ENCODE data around the gene TRPC4. TPM values are rescaled to one million over a fixed set of nuclear protein-coding genes. Genes with fewer than 3 reads are reported as not detected.

The TRPC4 gene
- total RNA-seq, 1 experiment from 2014 or later, result 8.0 TPM

DNA sequence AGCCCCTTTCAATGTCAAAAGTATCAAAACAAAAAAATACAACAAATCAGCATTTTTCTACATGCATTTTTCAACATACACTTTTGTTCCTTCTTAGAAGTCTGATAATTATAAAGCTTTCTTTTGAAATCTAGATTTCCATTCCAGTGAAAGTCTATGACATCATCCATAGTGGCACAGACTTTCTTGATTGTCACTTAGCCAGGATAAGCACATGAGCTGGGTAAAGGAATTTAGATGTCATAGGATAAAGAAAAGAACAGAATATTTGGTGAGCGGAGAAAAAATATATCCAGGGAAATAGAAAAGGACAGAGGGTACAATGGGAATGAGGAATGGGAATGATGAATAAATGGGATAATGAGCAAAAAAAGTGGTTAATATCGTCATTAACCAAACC, 15.1 kb upstream of the TRPC4 start:
- H3K4me3 Mint-ChIP-seq, result no peak overlapping the region
- no peak for ATAC-seq
- no peak overlapping the region for H3K27ac Mint-ChIP-seq
- ChIA-PET CTCF (interaction anchor here (1.0 kb wide), 1 partner anchor 14 kb away, joined by 3 read pairs; no protein-coding TSS in a partner anchor), POLR2A (no interaction called here)
- TF ChIP-seq, protein P1, sequence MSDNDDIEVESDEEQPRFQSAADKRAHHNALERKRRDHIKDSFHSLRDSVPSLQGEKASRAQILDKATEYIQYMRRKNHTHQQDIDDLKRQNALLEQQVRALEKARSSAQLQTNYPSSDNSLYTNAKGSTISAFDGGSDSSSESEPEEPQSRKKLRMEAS (CRISPR knock-in tag; IDR thresholded peaks at IDR 0.05), result no peak
- TF ChIP-seq, protein P2, sequence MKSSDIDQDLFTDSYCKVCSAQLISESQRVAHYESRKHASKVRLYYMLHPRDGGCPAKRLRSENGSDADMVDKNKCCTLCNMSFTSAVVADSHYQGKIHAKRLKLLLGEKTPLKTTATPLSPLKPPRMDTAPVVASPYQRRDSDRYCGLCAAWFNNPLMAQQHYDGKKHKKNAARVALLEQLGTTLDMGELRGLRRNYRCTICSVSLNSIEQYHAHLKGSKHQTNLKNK (CRISPR knock-in tag; IDR thresholded peaks at IDR 0.05), result no peak
- TF ChIP-seq ZNF671 (CRISPR knock-in tag; IDR thresholded peaks at IDR 0.05) (no peak), EMX1 (CRISPR knock-in tag; IDR thresholded peaks at IDR 0.05) (no peak), TEAD1 (CRISPR knock-in tag; IDR thresholded peaks at IDR 0.05) (no peak), FOXP1 (CRISPR knock-in tag; IDR thresholded peaks at IDR 0.05; ENCODE audit: borderline replicate concordance) (no peak), OVOL2 (CRISPR knock-in tag; IDR thresholded peaks at IDR 0.05; ENCODE audit: borderline replicate concordance) (no peak), ZNF396 (CRISPR knock-in tag; IDR thresholded peaks at IDR 0.05; ENCODE audit: borderline replicate concordance) (no peak), ZNF121 (CRISPR knock-in tag; IDR thresholded peaks at IDR 0.05) (no peak), GRHL2 (CRISPR knock-in tag; IDR thresholded peaks at IDR 0.05; ENCODE audit: insufficient replicate concordance, severe bottlenecking) (no peak), FOXK1 (CRISPR knock-in tag; IDR thresholded peaks at IDR 0.05) (no peak), ZNF263 (CRISPR knock-in tag; IDR thresholded peaks at IDR 0.05; ENCODE audit: low read depth) (no peak), ZNF423 (CRISPR knock-in tag; IDR thresholded peaks at IDR 0.05) (no peak), NFE2L1 (CRISPR knock-in tag; IDR thresholded peaks at IDR 0.05) (no peak)
- TF ChIP-seq, protein P3, sequence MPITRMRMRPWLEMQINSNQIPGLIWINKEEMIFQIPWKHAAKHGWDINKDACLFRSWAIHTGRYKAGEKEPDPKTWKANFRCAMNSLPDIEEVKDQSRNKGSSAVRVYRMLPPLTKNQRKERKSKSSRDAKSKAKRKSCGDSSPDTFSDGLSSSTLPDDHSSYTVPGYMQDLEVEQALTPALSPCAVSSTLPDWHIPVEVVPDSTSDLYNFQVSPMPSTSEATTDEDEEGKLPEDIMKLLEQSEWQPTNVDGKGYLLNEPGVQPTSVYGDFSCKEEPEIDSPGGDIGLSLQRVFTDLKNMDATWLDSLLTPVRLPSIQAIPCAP (CRISPR knock-in tag; IDR thresholded peaks at IDR 0.05), result no peak
- TF ChIP-seq, protein P4, sequence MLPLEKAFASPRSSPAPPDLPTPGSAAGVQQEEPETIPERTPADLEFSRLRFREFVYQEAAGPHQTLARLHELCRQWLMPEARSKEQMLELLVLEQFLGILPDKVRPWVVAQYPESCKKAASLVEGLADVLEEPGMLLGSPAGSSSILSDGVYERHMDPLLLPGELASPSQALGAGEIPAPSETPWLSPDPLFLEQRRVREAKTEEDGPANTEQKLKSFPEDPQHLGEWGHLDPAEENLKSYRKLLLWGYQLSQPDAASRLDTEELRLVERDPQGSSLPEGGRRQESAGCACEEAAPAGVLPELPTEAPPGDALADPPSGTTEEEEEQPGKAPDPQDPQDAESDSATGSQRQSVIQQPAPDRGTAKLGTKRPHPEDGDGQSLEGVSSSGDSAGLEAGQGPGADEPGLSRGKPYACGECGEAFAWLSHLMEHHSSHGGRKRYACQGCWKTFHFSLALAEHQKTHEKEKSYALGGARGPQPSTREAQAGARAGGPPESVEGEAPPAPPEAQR (CRISPR knock-in tag; IDR thresholded peaks at IDR 0.05), result no peak
- TF ChIP-seq, protein P5, sequence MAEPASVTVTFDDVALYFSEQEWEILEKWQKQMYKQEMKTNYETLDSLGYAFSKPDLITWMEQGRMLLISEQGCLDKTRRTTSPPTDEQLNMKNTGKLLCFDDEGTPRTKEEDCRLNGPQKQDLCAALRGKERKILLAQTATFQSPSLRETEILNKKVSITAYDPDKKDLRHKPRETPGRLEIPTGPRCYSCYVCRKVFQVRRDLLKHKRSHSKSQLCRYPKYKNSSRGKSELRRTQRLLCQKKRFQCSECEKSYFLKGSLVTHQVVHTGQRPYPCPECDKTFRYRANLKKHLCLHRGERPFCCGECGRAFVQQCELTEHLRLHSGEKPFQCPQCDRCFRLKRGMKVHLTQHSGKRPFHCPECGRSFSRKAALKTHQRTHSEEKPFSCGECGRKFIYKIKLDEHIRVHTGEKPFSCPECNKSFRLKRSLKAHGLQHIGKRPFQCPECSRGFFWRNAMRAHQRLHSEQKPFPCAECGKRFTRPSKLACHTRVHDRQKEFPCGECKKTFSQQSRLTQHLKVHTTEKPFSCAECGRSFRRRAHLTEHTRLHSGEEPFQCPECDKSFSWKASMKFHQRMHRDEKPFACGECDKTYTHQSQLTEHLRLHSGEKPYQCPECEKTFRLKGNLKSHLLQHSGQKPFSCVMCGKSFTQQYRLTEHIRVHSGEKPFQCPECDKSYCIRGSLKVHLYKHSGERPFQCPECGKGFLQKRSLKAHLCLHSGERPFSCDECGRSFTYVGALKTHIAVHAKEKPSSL (CRISPR knock-in tag; conservative IDR thresholded peaks at IDR 0.05), result no peak
- TF ChIP-seq, protein P6, sequence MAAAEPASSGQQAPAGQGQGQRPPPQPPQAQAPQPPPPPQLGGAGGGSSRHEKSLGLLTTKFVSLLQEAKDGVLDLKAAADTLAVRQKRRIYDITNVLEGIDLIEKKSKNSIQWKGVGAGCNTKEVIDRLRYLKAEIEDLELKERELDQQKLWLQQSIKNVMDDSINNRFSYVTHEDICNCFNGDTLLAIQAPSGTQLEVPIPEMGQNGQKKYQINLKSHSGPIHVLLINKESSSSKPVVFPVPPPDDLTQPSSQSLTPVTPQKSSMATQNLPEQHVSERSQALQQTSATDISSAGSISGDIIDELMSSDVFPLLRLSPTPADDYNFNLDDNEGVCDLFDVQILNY (CRISPR knock-in tag; IDR thresholded peaks at IDR 0.05), result no peak
- H3K9me3 Mint-ChIP-seq, result no peaks in the 10 kb centered on the region
- no peaks in the 10 kb centered on the region for H3K36me3 Mint-ChIP-seq
- H3K27me3 Mint-ChIP-seq (ENCODE audit: low read depth), result no peaks in the 10 kb centered on the region
- no peak for DNase-seq (ENCODE audit: low spot score)
- H3K4me1 Mint-ChIP-seq, result no peaks in the 10 kb centered on the region

DNA sequence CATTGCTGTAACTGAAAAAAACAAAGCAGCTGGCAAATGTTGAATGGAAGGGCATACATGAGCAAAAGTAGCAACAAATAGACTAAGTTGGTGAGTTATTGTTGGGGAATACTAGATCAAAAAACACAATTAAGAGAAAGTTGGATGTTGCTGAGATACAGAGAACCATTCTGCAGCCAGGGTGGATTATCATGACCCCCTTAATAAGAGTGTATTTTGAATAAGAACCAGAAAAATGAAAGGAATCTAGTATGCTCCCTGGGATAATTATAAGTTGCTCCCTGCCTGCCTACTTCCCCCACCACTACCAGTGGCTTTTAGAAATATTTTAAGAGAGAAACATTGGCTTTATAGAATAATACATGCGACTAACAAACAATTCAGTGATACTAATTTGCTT, 14.5 kb upstream of the TRPC4 start:
- Mint-ChIP-seq H3K9me3 (no peaks in the 10 kb centered on the region), H3K4me3 (no peak overlapping the region), H3K27ac (no peak overlapping the region), H3K36me3 (no peaks in the 10 kb centered on the region), H3K4me1 (0 out of 2 replicates have a peak, but pooled peaks cover 1% of the 10 kb centered on the region), H3K27me3 (ENCODE audit: low read depth) (no peaks in the 10 kb centered on the region)
- CTCF ChIA-PET, result interaction anchor here (1.0 kb wide), 1 partner anchor 14 kb away, joined by 3 read pairs; no protein-coding TSS in a partner anchor
- POLR2A ChIA-PET, result no interaction called here
- no peak for DNase-seq (ENCODE audit: low spot score)
- ATAC-seq, result no peak
- TF ChIP-seq SMAD3 (CRISPR knock-in tag; IDR thresholded peaks at IDR 0.05; ENCODE audit: borderline replicate concordance), result no peak
- no peak for TF ChIP-seq KAT7 (CRISPR knock-in tag; IDR thresholded peaks at IDR 0.05; ENCODE audit: borderline replicate concordance)
- TF ChIP-seq NFE2L1 (CRISPR knock-in tag; IDR thresholded peaks at IDR 0.05), result no peak
- TF ChIP-seq, protein P7, sequence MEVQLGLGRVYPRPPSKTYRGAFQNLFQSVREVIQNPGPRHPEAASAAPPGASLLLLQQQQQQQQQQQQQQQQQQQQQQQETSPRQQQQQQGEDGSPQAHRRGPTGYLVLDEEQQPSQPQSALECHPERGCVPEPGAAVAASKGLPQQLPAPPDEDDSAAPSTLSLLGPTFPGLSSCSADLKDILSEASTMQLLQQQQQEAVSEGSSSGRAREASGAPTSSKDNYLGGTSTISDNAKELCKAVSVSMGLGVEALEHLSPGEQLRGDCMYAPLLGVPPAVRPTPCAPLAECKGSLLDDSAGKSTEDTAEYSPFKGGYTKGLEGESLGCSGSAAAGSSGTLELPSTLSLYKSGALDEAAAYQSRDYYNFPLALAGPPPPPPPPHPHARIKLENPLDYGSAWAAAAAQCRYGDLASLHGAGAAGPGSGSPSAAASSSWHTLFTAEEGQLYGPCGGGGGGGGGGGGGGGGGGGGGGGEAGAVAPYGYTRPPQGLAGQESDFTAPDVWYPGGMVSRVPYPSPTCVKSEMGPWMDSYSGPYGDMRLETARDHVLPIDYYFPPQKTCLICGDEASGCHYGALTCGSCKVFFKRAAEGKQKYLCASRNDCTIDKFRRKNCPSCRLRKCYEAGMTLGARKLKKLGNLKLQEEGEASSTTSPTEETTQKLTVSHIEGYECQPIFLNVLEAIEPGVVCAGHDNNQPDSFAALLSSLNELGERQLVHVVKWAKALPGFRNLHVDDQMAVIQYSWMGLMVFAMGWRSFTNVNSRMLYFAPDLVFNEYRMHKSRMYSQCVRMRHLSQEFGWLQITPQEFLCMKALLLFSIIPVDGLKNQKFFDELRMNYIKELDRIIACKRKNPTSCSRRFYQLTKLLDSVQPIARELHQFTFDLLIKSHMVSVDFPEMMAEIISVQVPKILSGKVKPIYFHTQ (CRISPR knock-in tag; IDR thresholded peaks at IDR 0.05), result no peak
- no peak for TF ChIP-seq MYBL2 (CRISPR knock-in tag; IDR thresholded peaks at IDR 0.05)
- no peak for TF ChIP-seq GTF2I (CRISPR knock-in tag; conservative IDR thresholded peaks at IDR 0.05)
- TF ChIP-seq, protein P8, sequence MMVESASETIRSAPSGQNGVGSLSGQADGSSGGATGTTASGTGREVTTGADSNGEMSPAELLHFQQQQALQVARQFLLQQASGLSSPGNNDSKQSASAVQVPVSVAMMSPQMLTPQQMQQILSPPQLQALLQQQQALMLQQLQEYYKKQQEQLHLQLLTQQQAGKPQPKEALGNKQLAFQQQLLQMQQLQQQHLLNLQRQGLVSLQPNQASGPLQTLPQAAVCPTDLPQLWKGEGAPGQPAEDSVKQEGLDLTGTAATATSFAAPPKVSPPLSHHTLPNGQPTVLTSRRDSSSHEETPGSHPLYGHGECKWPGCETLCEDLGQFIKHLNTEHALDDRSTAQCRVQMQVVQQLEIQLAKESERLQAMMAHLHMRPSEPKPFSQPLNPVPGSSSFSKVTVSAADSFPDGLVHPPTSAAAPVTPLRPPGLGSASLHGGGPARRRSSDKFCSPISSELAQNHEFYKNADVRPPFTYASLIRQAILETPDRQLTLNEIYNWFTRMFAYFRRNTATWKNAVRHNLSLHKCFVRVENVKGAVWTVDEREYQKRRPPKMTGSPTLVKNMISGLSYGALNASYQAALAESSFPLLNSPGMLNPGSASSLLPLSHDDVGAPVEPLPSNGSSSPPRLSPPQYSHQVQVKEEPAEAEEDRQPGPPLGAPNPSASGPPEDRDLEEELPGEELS (CRISPR knock-in tag; IDR thresholded peaks at IDR 0.05), result no peak
- no peak for TF ChIP-seq OVOL2 (CRISPR knock-in tag; IDR thresholded peaks at IDR 0.05; ENCODE audit: borderline replicate concordance)
- TF ChIP-seq ZNF121 (CRISPR knock-in tag; IDR thresholded peaks at IDR 0.05), result no peak

All from WTC11 (cell line).